SHP77 treated with DMSO at 0.1 percent for 48 hours (cell line): Measurements from ENCODE around the gene SRRM3.
A peak's percentile ranks its signal among the peaks of the same experiment; 100 is the strongest.
"Not testable (repeated sequence)": the region's sequence is repeated elsewhere in the genome, so short reads cannot be mapped to it uniquely, and the experiment has no call there.

Experiments
- DNase-seq: peaks from one replicate; lab custom pipeline; 2025; lab: John Stamatoyannopoulos, UW

The SRRM3 gene

GRCh38 chr7:76189276-76189675, 12.4 kb upstream of the SRRM3 start:
- DNase-seq = no peak

- no peak for DNase-seq
Measured at GRCh38 chr7:76191783-76192240, 9.9 kb upstream of the SRRM3 start.

- no peak for DNase-seq
Measured at GRCh38 chr7:76193466-76193865, 8.2 kb upstream of the SRRM3 start.

GRCh38 chr7:76193883-76194282, 7.8 kb upstream of the SRRM3 start:
- DNase-seq = no peak

- DNase-seq = no peak
Measured at GRCh38 chr7:76196786-76197185, 4.9 kb upstream of the SRRM3 start.

- no peak for DNase-seq
Measured at GRCh38 chr7:76198202-76198601, 3.5 kb upstream of the SRRM3 start.

GRCh38 chr7:76202666-76203030, 952 bp downstream of the SRRM3 start:
- DNase-seq = peak; percentile 4

GRCh38 chr7:76204147-76204546, 2.5 kb downstream of the SRRM3 start:
- DNase-seq = no peak

- no peak for DNase-seq
Measured at GRCh38 chr7:76206633-76207032, 4.9 kb downstream of the SRRM3 start.

GRCh38 chr7:76209310-76209709, 7.6 kb downstream of the SRRM3 start:
- DNase-seq = no peak

GRCh38 chr7:76211216-76211615, 9.5 kb downstream of the SRRM3 start:
- no peak for DNase-seq

- not testable (repeated sequence) for DNase-seq
Measured at GRCh38 chr7:76215349-76215748, 13.7 kb downstream of the SRRM3 start.

GRCh38 chr7:76216381-76217082, 14.8 kb downstream of the SRRM3 start:
- no peak for DNase-seq

- no peak for DNase-seq
Measured at GRCh38 chr7:76217942-76218566, 16.4 kb downstream of the SRRM3 start.

GRCh38 chr7:76220185-76221057, 18.7 kb downstream of the SRRM3 start:
- no peak for DNase-seq

GRCh38 chr7:76222333-76222732, 20.6 kb downstream of the SRRM3 start:
- no peak for DNase-seq

GRCh38 chr7:76222839-76223238, 21.1 kb downstream of the SRRM3 start:
- no peak for DNase-seq

GRCh38 chr7:76223286-76223972, 21.7 kb downstream of the SRRM3 start:
- DNase-seq = no peak

- no peak for DNase-seq
Measured at GRCh38 chr7:76224695-76225094, 23.0 kb downstream of the SRRM3 start.

- no peak for DNase-seq
Measured at GRCh38 chr7:76225379-76225778, 23.7 kb downstream of the SRRM3 start.

GRCh38 chr7:76225951-76226350, 24.3 kb downstream of the SRRM3 start:
- DNase-seq = no peak

- not testable (repeated sequence) for DNase-seq
Measured at GRCh38 chr7:76226878-76227423, 25.3 kb downstream of the SRRM3 start.
